Measurements from ENCODE around the gene CELA2A. TPM values are rescaled to one million over a fixed set of nuclear protein-coding genes. Genes with fewer than 3 reads are reported as not detected.
"Not testable (repeated sequence)": the region's sequence is repeated elsewhere in the genome, so short reads cannot be mapped to it uniquely, and the experiment has no call there.

CELA2A gene
- total RNA-seq, 3 donors from 2014 or later, result not detected

GRCh38 chr1:15519625-15520024 is 63.1 kb downstream of the CELA2A start:
- no peak overlapping the region for H3K27ac ChIP-seq

GRCh38 chr1:15521206-15521906 is 64.8 kb downstream of the CELA2A start:
- H3K27ac ChIP-seq; H3K27me3 ChIP-seq; H3K4me3 ChIP-seq; DNase-seq (ENCODE audit: low spot score in 2 of 2); H3K9me3 ChIP-seq; H3K36me3 ChIP-seq; intact Hi-C loops (cut with DNase I; ENCODE audit: low total_unique reads): not testable (repeated sequence)
- H3K4me1 ChIP-seq, result peaks cover 0 to 11% of the 10 kb centered on the region in 2 donors

More at GRCh38 chr1:15519625-15520024, 63.1 kb downstream of the CELA2A start:
- no peaks in the 10 kb centered on the region for H3K36me3 ChIP-seq
- H3K4me1 ChIP-seq, result peaks cover 0 to 4% of the 10 kb centered on the region in 2 donors
- H3K27me3 ChIP-seq, result no peaks in the 10 kb centered on the region
- H3K9me3 ChIP-seq, result no peaks in the 10 kb centered on the region
- no peak overlapping the region for H3K4me3 ChIP-seq
- intact Hi-C loops (cut with DNase I; ENCODE audit: low total_unique reads), result no loop called here
- TF ChIP-seq CTCF (IDR thresholded peaks at IDR 0.05), result no peak
- no peak for TF ChIP-seq POLR2A (IDR thresholded peaks at IDR 0.05)
- DNase-seq (ENCODE audit: low spot score in 2 of 2), result no peak

Other genes with a start within 250 kb of the CELA2A start
- 1 to 10 TPM in 2 of 3 donors, not detected in 1; 1.0 to 2.3 TPM for gene FHAD1, start 209.5 kb upstream of the CELA2A start, total RNA-seq
- 10 to 100 TPM; 24.9 to 43.9 (median 32.8) TPM for gene EFHD2, start 46.8 kb upstream of the CELA2A start, total RNA-seq
- gene CTRC, start 18.3 kb upstream of the CELA2A start, total RNA-seq, result under 1 TPM in 1 of 3 donors, not detected in 2; 0.16 TPM
- gene CELA2B, start 19.4 kb downstream of the CELA2A start, total RNA-seq, result not detected
- gene CASP9, start 67.5 kb downstream of the CELA2A start, total RNA-seq, result 10 to 100 TPM; 12.5 to 15.8 (median 13.4) TPM
- 10 to 100 TPM; 14.1 to 30.4 (median 21.0) TPM for gene DNAJC16, start 70.1 kb downstream of the CELA2A start, total RNA-seq
- gene AGMAT, start 128.3 kb downstream of the CELA2A start, total RNA-seq, result under 1 TPM; 0.29 to 0.33 (median 0.32) TPM
- gene DDI2, start 160.7 kb downstream of the CELA2A start, total RNA-seq, result 10 to 100 TPM; 69.2 to 77.4 (median 71.0) TPM
- 10 to 100 TPM; 29.7 to 56.5 (median 41.6) TPM for gene PLEKHM2, start 227.6 kb downstream of the CELA2A start, total RNA-seq

All from breast epithelium (tissue), 4 donors.